VCaP (cell line): Measurements from ENCODE around the gene HRH1.

Experiments
- H3K27ac ChIP-seq: fragments of 450-650 bp; 2 replicates; pipeline ENCODE4 v1.5.1; 2017
- CTCF ChIP-seq: fragments of 450-650 bp; conservative IDR thresholded peaks from 2 replicates; pipeline ENCODE4 v1.5.1; 2017; ENCODE audit warnings: mild to moderate bottlenecking, moderate library complexity

The HRH1 gene

GRCh38 chr3:11228041-11228440 lies 73.7 kb downstream of the HRH1 start:
- no peak for TF ChIP-seq CTCF
- H3K27ac ChIP-seq = no peak overlapping the region

GRCh38 chr3:11230125-11230524 lies 75.8 kb downstream of the HRH1 start:
- H3K27ac ChIP-seq = no peak overlapping the region
- TF ChIP-seq CTCF = no peak

GRCh38 chr3:11230832-11231231 lies 76.5 kb downstream of the HRH1 start:
- no peak for TF ChIP-seq CTCF
- H3K27ac ChIP-seq = no peak overlapping the region

- no peak overlapping the region for H3K27ac ChIP-seq
- TF ChIP-seq CTCF = no peak
These were observed 81.1 kb downstream of the HRH1 start for GRCh38 chr3:11235385-11235784.

- peak; percentile 99 for TF ChIP-seq CTCF
- peak overlapping the region; percentile 6; the same call in 1 of the 2 replicates for H3K27ac ChIP-seq
These were observed 82.5 kb downstream of the HRH1 start for GRCh38 chr3:11236588-11237461.

- no peak for TF ChIP-seq CTCF
- no peak overlapping the region for H3K27ac ChIP-seq
These were observed 83.8 kb downstream of the HRH1 start for GRCh38 chr3:11238060-11238459.

GRCh38 chr3:11238880-11239279 lies 84.6 kb downstream of the HRH1 start:
- TF ChIP-seq CTCF = no peak
- no peak overlapping the region for H3K27ac ChIP-seq
